KOPT-K1 (cell line): Measurements from ENCODE around the gene NOC4L.
"Not testable (repeated sequence)": the region's sequence is repeated elsewhere in the genome, so short reads cannot be mapped to it uniquely, and the experiment has no call there.

Experiments
- H3K27ac ChIP-seq: fragments of 200-600 bp; sonication (generic); 2 replicates; pipeline ENCODE4 v1.5.1; 2016; ENCODE audit warnings: antibody characterized with exemption, mild to moderate bottlenecking, low read depth, low read length; ENCODE audit not compliant: poor library complexity, severe bottlenecking
- H3K36me3 ChIP-seq: fragments of 200-600 bp; sonication (generic); 2 replicates; pipeline ENCODE4 v1.5.1; 2017; ENCODE audit warnings: antibody characterized with exemption, mild to moderate bottlenecking, low read length, moderate library complexity; ENCODE audit not compliant: insufficient read depth
- H3K9me3 ChIP-seq: fragments of 200-600 bp; sonication (generic); 2 replicates; pipeline ENCODE4 v1.5.1; 2017; ENCODE audit warnings: antibody characterized with exemption, low read length, mild to moderate bottlenecking; ENCODE audit not compliant: insufficient read depth, poor library complexity, severe bottlenecking

NOC4L gene

DNA sequence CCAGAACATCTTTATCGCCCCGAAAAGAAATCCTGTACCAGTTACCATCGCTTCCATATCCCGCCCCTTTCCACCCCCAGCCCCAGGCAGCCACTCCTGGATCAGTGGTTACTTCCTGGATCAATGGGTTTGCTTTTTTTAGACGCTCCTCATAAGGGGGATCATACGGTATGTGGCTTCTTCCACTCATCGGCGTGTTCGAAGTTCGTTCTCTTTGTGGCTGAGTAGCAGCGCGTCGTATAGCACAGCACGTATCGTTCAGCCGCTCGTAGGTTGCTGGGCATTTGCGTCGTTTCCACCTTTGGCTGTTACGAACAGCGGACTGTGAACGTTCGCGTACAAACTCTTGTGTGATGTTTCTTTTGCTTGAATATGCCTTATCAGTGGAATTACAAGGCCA is 1.8 kb downstream of the NOC4L start:
- Histone ChIP-seq H3K36me3 (peaks cover 56% of the 10 kb centered on the region), H3K9me3 (no peaks in the 10 kb centered on the region), H3K27ac (no peak overlapping the region)

DNA sequence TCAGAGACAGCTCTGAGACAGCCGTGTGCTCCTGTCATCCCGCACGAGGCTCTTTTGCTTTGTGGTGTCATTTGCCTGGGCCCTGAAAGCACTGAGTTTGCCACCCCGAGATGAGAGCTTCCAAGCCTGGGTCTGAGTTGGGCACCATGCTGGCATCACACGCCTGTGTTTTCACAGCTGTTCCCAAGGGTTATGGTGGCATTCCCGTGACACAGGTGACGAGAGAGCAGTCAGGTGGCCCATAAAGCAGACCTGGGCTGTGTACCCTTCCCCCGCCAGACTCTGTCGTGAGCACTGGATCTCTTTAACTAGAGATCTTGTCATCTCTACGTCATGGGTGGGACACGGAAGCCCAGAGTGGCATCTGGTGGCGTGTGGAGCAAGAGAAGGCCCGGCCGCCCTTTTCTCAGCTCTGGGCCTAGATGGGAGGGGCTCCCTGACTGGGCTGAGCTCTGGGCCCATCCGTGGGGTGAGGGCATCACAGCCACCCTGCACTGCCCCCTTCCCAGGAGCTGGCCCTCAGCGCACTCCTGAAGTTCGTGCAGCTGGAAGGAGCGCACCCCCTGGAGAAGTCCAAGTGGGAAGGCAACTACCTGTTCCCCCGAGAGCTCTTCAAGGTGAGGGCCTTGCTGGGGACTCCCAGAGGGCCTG is 2.6 kb downstream of the NOC4L start:
- Histone ChIP-seq H3K36me3 (peaks cover 56% of the 10 kb centered on the region), H3K27ac (no peak overlapping the region), H3K9me3 (no peaks in the 10 kb centered on the region)

DNA sequence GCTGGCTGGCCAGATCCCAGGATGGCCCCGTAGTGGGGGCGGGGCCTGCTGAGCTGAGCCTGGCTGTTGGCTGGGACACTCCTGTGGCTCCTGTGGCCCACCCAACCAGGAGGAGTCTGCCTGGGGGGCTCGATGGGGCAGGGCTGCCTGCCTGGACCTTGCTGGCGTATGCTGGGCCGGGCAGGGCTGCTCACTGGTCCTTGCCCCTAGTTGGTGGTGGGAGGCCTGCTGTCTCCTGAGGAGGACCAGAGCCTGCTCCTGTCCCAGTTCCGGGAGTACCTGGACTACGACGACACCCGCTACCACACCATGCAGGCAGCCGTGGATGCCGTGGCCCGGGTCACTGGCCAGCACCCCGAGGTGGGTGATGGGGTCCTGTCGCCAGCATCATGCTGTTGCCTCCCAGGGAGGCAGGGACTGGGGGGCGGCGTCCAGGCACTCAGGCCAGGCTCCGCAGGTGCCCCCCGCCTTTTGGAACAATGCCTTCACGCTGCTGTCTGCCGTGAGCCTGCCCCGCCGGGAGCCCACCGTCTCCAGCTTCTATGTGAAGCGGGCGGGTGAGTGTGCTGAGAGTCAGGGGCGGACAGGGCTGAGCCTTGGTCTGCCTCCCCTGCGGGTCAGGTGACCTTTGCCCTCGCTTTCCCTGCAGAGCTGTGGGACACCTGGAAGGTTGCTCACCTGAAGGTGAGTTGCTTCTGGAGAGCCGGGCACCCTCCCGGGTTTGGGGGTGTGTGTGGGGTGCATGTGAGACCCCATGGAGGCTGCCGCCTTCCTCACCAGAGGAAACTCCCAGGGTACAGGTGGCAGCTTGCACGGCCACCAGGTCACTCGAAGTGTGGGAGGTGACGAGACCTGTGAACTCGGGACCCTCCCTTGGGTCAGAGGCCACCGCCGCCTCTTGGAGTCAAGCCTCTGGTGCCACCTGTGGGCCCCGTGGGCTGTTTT is 3.4 kb downstream of the NOC4L start:
- Histone ChIP-seq H3K36me3 (peaks cover 56% of the 10 kb centered on the region), H3K9me3 (no peaks in the 10 kb centered on the region), H3K27ac (no peak overlapping the region)

DNA sequence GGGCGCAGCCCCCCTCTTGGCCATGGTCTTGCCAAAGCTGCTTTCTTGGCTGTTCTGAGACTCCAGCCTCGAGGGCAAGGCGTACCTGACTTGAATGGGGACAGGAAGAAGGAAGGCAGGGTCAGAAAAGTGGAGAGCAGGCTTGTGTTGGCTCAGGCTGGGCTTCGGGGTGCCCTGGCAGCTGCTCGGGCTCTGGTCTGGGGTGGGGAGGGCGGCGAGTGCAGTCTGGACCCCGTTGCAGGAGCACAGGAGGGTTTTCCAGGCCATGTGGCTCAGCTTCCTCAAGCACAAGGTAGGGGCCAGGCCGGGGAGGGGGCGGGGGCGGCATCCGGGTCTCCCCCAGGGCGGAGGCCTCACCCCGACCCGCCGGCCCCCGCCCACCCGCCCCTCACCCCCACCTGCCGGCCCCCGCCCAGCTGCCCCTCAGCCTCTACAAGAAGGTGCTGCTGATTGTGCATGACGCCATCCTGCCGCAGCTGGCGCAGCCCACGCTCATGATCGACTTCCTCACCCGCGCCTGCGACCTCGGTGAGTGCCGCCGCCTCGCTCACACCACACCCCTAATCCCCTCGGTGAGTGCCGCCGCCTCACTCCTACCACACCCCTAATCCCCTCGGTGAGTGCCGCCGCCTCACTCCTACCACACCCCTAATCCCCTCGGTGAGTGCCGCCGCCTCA is 4.2 kb downstream of the NOC4L start:
- no peak overlapping the region for H3K27ac ChIP-seq
- H3K9me3 ChIP-seq: no peaks in the 10 kb centered on the region
- H3K36me3 ChIP-seq: peaks cover 55% of the 10 kb centered on the region

DNA sequence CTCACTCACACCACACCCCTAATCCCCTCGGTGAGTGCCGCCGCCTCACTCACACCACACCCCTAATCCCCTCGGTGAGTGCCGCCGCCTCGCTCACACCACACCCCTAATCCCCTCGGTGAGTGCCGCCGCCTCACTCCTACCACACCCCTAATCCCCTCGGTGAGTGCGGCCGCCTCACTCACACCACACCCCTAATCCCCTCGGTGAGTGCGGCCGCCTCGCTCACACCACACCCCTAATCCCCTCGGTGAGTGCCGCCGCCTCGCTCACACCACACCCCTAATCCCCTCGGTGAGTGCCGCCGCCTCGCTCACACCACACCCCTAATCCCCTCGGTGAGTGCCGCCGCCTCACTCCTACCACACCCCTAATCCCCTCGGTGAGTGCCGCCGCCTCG is 5.3 kb downstream of the NOC4L start:
- not testable (repeated sequence) for H3K9me3 ChIP-seq, H3K27ac ChIP-seq
- peaks cover 55% of the 10 kb centered on the region for H3K36me3 ChIP-seq

DNA sequence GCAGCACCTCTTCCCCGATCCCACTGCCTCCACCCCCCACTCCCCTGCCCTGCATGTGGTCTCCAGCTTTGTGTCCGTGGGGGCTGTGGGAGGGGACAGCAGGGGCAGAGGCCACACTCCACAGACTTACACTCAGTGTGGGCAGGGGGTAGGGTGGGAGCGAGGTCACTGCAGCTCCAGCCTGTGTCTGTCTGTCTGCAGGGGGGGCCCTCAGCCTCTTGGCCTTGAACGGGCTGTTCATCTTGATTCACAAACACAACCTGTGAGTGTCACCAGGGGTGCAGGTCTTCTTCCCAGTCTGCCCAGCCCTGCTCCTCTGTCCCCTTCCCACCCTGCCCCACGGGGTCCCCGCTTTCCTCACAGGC is 6.5 kb downstream of the NOC4L start:
- Histone ChIP-seq H3K9me3 (peaks cover 2% of the 10 kb centered on the region), H3K36me3 (peaks cover 56% of the 10 kb centered on the region), H3K27ac (no peak overlapping the region)

DNA sequence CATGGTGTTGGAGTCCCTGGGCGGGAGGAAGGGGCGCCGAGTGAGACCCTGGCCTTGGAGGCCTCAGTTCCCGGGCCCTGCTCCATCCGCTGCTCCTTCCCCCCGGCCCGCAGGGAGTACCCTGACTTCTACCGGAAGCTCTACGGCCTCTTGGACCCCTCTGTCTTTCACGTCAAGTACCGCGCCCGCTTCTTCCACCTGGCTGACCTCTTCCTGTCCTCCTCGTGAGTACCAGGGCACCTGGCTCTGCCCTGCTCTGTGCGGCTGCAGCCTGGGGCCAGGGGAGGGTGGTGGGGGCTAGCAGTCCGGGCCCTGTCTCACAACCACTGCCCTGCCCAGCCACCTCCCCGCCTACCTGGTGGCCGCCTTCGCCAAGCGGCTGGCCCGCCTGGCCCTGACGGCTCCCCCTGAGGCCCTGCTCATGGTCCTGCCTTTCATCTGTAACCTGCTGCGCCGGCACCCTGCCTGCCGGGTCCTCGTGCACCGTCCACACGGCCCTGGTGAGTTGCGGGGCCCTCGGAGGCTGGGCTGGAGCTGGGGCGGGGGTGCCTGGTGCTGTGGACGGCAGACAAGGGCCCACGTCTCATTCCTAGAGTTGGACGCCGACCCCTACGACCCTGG is 7.0 kb downstream of the NOC4L start:
- Histone ChIP-seq H3K36me3 (peaks cover 56% of the 10 kb centered on the region), H3K27ac (no peak overlapping the region), H3K9me3 (peaks cover 7% of the 10 kb centered on the region)

DNA sequence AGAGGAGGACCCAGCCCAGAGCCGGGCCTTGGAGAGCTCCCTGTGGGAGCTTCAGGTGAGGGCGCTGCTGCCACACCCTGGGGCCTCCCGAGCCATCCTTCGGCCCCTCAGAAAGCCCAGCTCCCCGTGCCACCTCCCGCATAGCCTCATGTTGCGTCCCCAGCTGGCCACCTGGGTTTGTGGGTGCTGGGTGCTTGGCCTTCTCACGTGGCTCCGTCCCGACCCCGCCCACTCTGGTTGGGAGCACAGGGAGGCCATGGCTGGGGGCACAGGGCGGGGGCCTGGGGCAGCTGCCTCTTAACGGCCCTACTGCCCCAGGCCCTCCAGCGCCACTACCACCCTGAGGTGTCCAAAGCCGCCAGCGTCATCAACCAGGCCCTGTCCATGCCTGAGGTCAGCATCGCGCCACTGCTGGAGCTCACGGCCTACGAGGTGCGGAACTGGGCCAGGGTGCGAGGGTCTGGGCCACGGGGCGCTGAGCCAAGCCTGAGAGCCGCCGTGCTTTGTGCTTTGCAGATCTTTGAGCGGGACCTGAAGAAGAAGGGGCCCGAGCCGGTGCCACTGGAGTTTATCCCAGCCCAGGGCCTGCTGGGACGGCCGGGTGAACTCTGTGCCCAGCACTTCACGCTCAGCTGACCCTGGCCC is 7.6 kb downstream of the NOC4L start:
- peaks cover 56% of the 10 kb centered on the region for H3K36me3 ChIP-seq
- H3K9me3 ChIP-seq: peaks cover 13% of the 10 kb centered on the region
- H3K27ac ChIP-seq: no peak overlapping the region

DNA sequence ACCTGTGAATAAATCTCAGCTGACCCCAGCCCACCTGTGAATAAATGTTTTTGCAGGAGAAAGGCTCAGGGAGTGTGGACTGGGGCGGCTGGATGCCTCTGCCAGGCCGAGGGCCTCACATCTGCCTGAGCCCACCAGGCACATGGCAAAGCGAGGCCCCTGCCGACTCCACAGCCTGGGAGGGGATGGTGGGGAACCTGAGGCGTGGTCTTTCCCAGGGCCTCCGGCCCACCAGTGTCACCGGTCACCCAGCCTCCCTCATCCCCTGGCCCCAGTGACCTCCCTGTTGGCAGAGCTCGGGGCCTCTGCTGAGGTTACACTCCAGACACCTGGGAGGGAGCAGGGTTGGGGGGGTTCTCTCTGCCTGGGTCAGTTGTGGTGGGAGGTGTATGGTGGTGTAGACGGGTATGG is 8.2 kb downstream of the NOC4L start:
- Histone ChIP-seq H3K27ac (no peak overlapping the region), H3K36me3 (peaks cover 56% of the 10 kb centered on the region), H3K9me3 (peaks cover 18% of the 10 kb centered on the region)

DNA sequence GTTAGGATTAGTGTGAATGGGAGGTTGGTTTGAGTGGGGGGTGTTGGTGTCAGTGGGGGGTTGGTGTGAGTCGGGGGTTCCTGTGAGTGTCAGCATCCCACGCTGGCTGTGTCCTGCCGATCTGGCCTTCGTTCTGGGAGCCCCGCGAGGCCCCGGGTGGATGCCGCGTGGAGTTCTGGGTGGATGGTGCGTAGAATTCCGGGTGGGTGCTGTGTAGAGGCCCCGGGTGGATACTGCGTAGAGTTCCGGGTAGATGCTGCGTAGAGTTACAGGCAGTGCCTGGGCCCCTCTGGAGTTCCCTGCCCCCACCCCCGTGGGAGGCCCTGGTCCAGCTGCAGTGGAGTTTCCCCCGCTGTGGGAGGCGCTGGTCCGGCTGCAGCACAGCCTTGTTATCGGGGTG is 8.7 kb downstream of the NOC4L start:
- no peak overlapping the region for H3K27ac ChIP-seq
- H3K9me3 ChIP-seq: peaks cover 24% of the 10 kb centered on the region
- H3K36me3 ChIP-seq: peaks cover 56% of the 10 kb centered on the region

DNA sequence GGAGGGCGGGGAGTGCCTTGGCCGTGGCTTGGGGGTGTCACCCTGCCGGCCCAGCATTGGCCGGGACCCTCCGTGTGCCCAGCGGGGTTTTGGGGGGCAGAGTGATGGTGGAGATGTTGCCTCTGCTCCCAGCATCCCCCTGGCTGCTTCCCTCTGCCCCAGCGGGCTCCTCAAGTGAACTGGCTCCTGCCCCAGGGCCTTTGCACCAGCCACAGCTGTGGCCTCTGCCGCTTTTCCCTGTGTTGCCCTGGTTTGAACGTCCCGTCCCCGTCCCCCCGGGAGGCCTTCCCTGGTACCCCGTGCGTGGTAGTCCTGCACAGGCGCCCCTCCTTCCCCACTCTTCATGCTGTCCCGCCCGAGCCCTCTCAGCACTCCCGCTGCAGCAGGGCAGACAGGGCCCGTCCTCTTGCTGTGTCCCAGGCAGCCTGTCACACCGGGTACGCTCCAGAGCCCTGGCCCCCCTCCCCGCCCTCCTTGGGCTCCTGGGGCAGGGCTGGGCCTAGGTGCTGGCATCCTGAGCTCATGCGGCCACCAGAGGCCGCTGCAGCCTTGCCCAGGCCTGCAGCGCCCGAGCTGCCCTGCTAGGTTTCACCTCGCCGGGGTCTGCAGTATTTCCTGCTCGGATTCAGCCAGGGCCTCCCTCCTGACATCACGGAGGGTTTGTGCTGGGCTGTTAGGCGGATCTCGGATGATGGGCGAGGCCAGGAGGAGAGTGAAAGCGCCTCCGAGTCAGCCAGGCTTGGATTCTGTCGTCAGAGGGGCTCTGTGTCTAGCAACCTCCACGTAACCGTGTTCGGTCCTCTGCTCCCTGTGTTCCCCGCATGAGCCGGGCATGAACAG is 9.5 kb downstream of the NOC4L start:
- Histone ChIP-seq H3K9me3 (peaks cover 25% of the 10 kb centered on the region), H3K36me3 (peaks cover 55% of the 10 kb centered on the region), H3K27ac (no peak overlapping the region)

DNA sequence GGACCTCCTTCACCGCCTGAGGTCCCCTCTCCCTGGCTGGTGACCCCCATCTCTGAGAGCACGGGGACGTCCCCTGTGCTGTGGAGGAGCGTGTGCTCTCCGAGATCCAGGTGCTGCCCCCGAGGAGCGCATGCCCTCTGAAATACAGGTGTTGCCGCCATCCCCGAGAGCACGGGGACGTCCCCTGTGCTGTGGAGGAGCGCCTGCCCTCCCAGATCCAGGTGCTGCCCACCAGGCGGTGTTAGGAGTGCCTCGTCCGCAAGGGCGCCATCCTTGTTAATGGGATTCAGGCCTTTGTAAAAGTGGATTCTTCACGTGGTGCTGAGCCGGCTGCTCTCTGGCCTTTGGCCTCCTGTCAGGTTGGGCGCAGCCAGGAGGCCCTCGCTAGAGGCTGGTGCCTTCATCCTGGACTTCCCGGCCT is 10.1 kb downstream of the NOC4L start:
- Histone ChIP-seq H3K27ac (no peak overlapping the region), H3K9me3 (peaks cover 25% of the 10 kb centered on the region), H3K36me3 (peaks cover 55% of the 10 kb centered on the region)

DNA sequence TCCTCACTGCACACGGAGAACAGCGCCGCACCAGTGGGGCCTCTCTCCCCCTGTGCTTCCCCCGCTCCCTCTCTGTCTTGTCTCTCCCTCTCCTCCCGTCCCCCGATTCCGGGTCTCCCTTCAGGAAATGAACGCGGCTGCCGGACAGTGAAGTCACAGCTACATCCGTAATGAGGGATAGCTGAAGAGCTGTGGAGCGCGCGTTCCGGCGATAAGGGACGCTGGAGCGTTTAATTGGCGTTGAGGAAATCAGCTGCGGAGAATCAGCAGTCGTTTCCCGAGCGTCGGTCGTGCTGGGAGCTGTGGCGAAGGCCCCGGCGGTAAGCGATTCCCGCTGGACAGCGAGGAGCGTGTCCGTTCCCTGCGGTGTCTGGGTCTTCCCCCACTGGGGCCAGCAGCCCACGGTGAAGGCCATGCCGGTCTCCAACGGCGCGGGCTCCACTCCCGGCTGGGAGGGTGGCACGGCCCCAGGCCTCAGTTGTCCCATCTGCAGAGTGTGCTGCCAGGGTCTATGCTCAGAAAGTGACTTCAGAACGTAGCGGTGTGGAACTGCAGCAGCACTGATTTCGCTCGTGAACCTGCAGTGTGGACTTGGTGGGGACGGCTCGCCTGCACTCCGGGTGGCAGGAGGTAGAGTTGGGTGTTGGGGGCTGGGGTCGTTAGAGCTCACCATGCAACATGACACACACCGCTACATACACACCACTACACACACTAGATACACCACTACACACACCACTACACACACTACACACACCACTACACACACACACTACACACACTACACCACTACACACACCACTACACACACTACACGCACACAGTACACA is 10.9 kb downstream of the NOC4L start:
- Histone ChIP-seq H3K36me3 (peaks cover 51% of the 10 kb centered on the region), H3K27ac (no peak overlapping the region)

More for the DNA sequence above, 10.9 kb downstream of the NOC4L start:
- peaks cover 25% of the 10 kb centered on the region for H3K9me3 ChIP-seq
